Astrocyte (in vitro differentiated cells and primary cell): Measurements from ENCODE around the gene WRAP53. TPM values are rescaled to one million over a fixed set of nuclear protein-coding genes. Genes with fewer than 3 reads are reported as not detected.

Experiments used
- DNase-seq: peaks from one replicate; pipeline ENCODE4 v3.0.0-alpha.2; 2010; ENCODE audit warnings: low read depth
- FAIRE-seq: peaks from 2 replicates; lab custom pipeline; 2011; peaks lifted over from hg19 to GRCh38; lab: Jason Lieb, UNC
- H2AFZ ChIP-seq: 2 replicates; pipeline ENCODE4 v1.6.0; 2012; ENCODE audit warnings: low read depth, low read length, inconsistent platforms
- H3K27ac ChIP-seq: 2 replicates; pipeline ENCODE4 v1.5.1; 2011; ENCODE audit warnings: low read depth, low read length, inconsistent platforms
- H3K27me3 ChIP-seq: 2 replicates; pipeline ENCODE4 v1.6.0; 2011; ENCODE audit warnings: low read length, inconsistent platforms; ENCODE audit not compliant: insufficient read depth
- H3K36me3 ChIP-seq: 2 replicates; pipeline ENCODE4 v1.5.1; 2011; ENCODE audit warnings: low read length, inconsistent platforms; ENCODE audit not compliant: insufficient read depth
- H3K4me1 ChIP-seq: 2 replicates; pipeline ENCODE4 v1.5.1; 2011; ENCODE audit warnings: low read length, inconsistent platforms; ENCODE audit not compliant: insufficient read depth
- H3K4me2 ChIP-seq: 2 replicates; pipeline ENCODE4 v1.6.0; 2012; ENCODE audit warnings: low read length, inconsistent platforms
- H3K4me3 ChIP-seq: 2 replicates; pipeline ENCODE4 v1.5.1; 2011; ENCODE audit warnings: low read depth, mild to moderate bottlenecking, low read length, inconsistent platforms; ENCODE audit not compliant: insufficient read depth
- H3K79me2 ChIP-seq: 2 replicates; pipeline ENCODE4 v1.6.0; 2012; ENCODE audit warnings: mild to moderate bottlenecking, low read length, inconsistent platforms; ENCODE audit not compliant: insufficient read depth
- H3K9ac ChIP-seq: 2 replicates; pipeline ENCODE4 v1.6.0; 2012; ENCODE audit warnings: mild to moderate bottlenecking, low read length, inconsistent platforms
- H3K9me3 ChIP-seq: 2 replicates; pipeline ENCODE4 v1.5.1; 2012; ENCODE audit warnings: low read depth, mild to moderate bottlenecking, low read length, inconsistent platforms; ENCODE audit not compliant: insufficient read depth
- H4K20me1 ChIP-seq: 2 replicates; pipeline ENCODE4 v1.6.0; 2012; ENCODE audit warnings: low read length, inconsistent platforms; ENCODE audit not compliant: insufficient read depth
- H3K27ac Mint-ChIP-seq: one replicate; pipeline ENCODE4 v1.8.0; 2021; ENCODE audit warnings: mild to moderate bottlenecking, mixed read lengths; ENCODE audit not compliant: unreplicated experiment
- H3K27me3 Mint-ChIP-seq: one replicate; pipeline ENCODE4 v1.8.0; 2021; ENCODE audit warnings: low read depth, mixed read lengths; ENCODE audit not compliant: unreplicated experiment
- H3K36me3 Mint-ChIP-seq: one replicate; pipeline ENCODE4 v1.8.0; 2021; ENCODE audit warnings: low read depth, mixed read lengths; ENCODE audit not compliant: unreplicated experiment
- H3K4me1 Mint-ChIP-seq: one replicate; pipeline ENCODE4 v1.8.0; 2021; ENCODE audit warnings: low read depth, mixed read lengths; ENCODE audit not compliant: unreplicated experiment
- H3K4me3 Mint-ChIP-seq: one replicate; pipeline ENCODE4 v1.8.0; 2021; ENCODE audit warnings: mild to moderate bottlenecking, moderate library complexity, mixed read lengths; ENCODE audit not compliant: unreplicated experiment
- H3K9me3 Mint-ChIP-seq: one replicate; pipeline ENCODE4 v1.8.0; 2021; ENCODE audit warnings: mild to moderate bottlenecking, mixed read lengths; ENCODE audit not compliant: unreplicated experiment
- EZH2 ChIP-seq: IDR thresholded peaks from 2 replicates; pipeline ENCODE4 v1.6.1; 2012; ENCODE audit warnings: mild to moderate bottlenecking, low read length, inconsistent platforms; ENCODE audit not compliant: insufficient read depth
- total RNA-seq: library from RNA; stranded (reverse); gene quantifications from 2 replicates; pipeline ENCODE4 v1.2.1, GENCODE V29; 2021
- TF ChIP-seq, protein P1 (sequence below): IDR thresholded peaks from 2 replicates; pipeline ENCODE4 v1.5.1; 2011; ENCODE audit warnings: low read depth, mild to moderate bottlenecking, inconsistent platforms, low read length, moderate library complexity; ENCODE audit not compliant: insufficient read depth

Gene WRAP53
- total RNA-seq, 1 donor from 2014 or later: 15.1 TPM

- TF ChIP-seq EZH2: peak; percentile 35
- TF ChIP-seq, protein P1, sequence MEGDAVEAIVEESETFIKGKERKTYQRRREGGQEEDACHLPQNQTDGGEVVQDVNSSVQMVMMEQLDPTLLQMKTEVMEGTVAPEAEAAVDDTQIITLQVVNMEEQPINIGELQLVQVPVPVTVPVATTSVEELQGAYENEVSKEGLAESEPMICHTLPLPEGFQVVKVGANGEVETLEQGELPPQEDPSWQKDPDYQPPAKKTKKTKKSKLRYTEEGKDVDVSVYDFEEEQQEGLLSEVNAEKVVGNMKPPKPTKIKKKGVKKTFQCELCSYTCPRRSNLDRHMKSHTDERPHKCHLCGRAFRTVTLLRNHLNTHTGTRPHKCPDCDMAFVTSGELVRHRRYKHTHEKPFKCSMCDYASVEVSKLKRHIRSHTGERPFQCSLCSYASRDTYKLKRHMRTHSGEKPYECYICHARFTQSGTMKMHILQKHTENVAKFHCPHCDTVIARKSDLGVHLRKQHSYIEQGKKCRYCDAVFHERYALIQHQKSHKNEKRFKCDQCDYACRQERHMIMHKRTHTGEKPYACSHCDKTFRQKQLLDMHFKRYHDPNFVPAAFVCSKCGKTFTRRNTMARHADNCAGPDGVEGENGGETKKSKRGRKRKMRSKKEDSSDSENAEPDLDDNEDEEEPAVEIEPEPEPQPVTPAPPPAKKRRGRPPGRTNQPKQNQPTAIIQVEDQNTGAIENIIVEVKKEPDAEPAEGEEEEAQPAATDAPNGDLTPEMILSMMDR: no peak
- no peak overlapping the region for H2AFZ ChIP-seq
These were observed 17.3 kb downstream of the WRAP53 start for GRCh38 chr17:7705269-7706255.

GRCh38 chr17:7706631-7707354 is 18.5 kb downstream of the WRAP53 start:
- no peak overlapping the region for H3K27ac ChIP-seq
- Mint-ChIP-seq H3K27ac (no peak overlapping the region), H3K4me3 (no peak overlapping the region), H3K9me3 (peaks cover 2% of the 10 kb centered on the region), H3K4me1 (peaks cover 11% of the 10 kb centered on the region), H3K27me3 (peaks cover 15% of the 10 kb centered on the region), H3K36me3 (peaks cover 5% of the 10 kb centered on the region)
- H3K4me3 ChIP-seq: no peak overlapping the region
- H3K79me2 ChIP-seq: no peaks in the 10 kb centered on the region
- peaks cover 16% of the 10 kb centered on the region for H3K4me1 ChIP-seq
- DNase-seq (no peak), FAIRE-seq (no peak)
- H3K36me3 ChIP-seq: no peaks in the 10 kb centered on the region
- H3K4me2 ChIP-seq: no peak overlapping the region
- H4K20me1 ChIP-seq: peaks cover 4% of the 10 kb centered on the region
- H3K9ac ChIP-seq: no peak overlapping the region
- H2AFZ ChIP-seq: no peak overlapping the region
- H3K27me3 ChIP-seq: peaks cover 25% of the 10 kb centered on the region
- no peaks in the 10 kb centered on the region for H3K9me3 ChIP-seq
- TF ChIP-seq EZH2: no peak

More at GRCh38 chr17:7705269-7706255, 17.3 kb downstream of the WRAP53 start:
- peak overlapping the region; percentile 44 for H3K27ac Mint-ChIP-seq
- no peak overlapping the region for H3K27ac ChIP-seq
- peaks cover 11% of the 10 kb centered on the region for H3K4me1 Mint-ChIP-seq
- FAIRE-seq: no peak
- H4K20me1 ChIP-seq: peaks cover 4% of the 10 kb centered on the region
- H3K36me3 ChIP-seq: no peaks in the 10 kb centered on the region
- H3K27me3 ChIP-seq: peaks cover 25% of the 10 kb centered on the region
- H3K4me1 ChIP-seq: peaks cover 16% of the 10 kb centered on the region
- H3K4me3 Mint-ChIP-seq: peak overlapping the region; percentile 81
- peak overlapping the region; percentile 86 for H3K4me2 ChIP-seq
- peaks cover 2% of the 10 kb centered on the region for H3K9me3 Mint-ChIP-seq
- DNase-seq: no peak
- H3K4me3 ChIP-seq: peak overlapping the region; percentile 47
- no peaks in the 10 kb centered on the region for H3K9me3 ChIP-seq
- peaks cover 2% of the 10 kb centered on the region for H3K36me3 Mint-ChIP-seq
- H3K79me2 ChIP-seq: no peaks in the 10 kb centered on the region
- peaks cover 12% of the 10 kb centered on the region for H3K27me3 Mint-ChIP-seq
- H3K9ac ChIP-seq: peak overlapping the region; percentile 23

- H3K4me1 ChIP-seq: peaks cover 16% of the 10 kb centered on the region
- peaks cover 4% of the 10 kb centered on the region for H4K20me1 ChIP-seq
- H2AFZ ChIP-seq: no peak overlapping the region
- H3K4me1 Mint-ChIP-seq: peaks cover 11% of the 10 kb centered on the region
- H3K36me3 Mint-ChIP-seq: peaks cover 5% of the 10 kb centered on the region
- no peak overlapping the region for H3K4me2 ChIP-seq
- H3K4me3 Mint-ChIP-seq: no peak overlapping the region
- H3K27ac Mint-ChIP-seq: no peak overlapping the region
- no peak overlapping the region for H3K9ac ChIP-seq
- H3K9me3 ChIP-seq: no peaks in the 10 kb centered on the region
- H3K36me3 ChIP-seq: no peaks in the 10 kb centered on the region
- TF ChIP-seq, protein P1: no peak
- TF ChIP-seq EZH2: no peak
- no peak overlapping the region for H3K4me3 ChIP-seq
- H3K79me2 ChIP-seq: no peaks in the 10 kb centered on the region
- H3K27me3 ChIP-seq: peaks cover 30% of the 10 kb centered on the region
- peaks cover 15% of the 10 kb centered on the region for H3K27me3 Mint-ChIP-seq
- FAIRE-seq (no peak), DNase-seq (no peak)
- H3K9me3 Mint-ChIP-seq: no peaks in the 10 kb centered on the region
- H3K27ac ChIP-seq: no peak overlapping the region
These were observed 19.2 kb downstream of the WRAP53 start for GRCh38 chr17:7707446-7707845.
